Motor neuron (in vitro differentiated cells): Measurements from ENCODE around the gene HAGHL. TPM values are rescaled to one million over a fixed set of nuclear protein-coding genes. Genes with fewer than 3 reads are reported as not detected.
A peak's percentile ranks its signal among the peaks of the same experiment; 100 is the strongest.
"Not testable (repeated sequence)": the region's sequence is repeated elsewhere in the genome, so short reads cannot be mapped to it uniquely, and the experiment has no call there.

Experiments
- ATAC-seq, 8 experiments: fragments of 200-7000 bp; cut with Tn5 transposase; replicated peaks in 6 of 8; 2 replicates each; pipeline ENCODE4 v1.8.0; 2021; ENCODE audit warnings: mild to moderate bottlenecking in 8 of 8, moderate library complexity in 8 of 8
- H3K27ac ChIP-seq, 2 donors: fragments of 250-450 bp; sonication (Bioruptor Pico); 2 replicates each; pipeline ENCODE4 v1.9.0; 2021; ENCODE audit warnings: antibody characterized with exemption in 2 of 2, mild to moderate bottlenecking in 2 of 2, moderate library complexity in 1 of 2
- H3K4me1 ChIP-seq, 2 donors: fragments of 250-450 bp; sonication (Bioruptor Pico); replicated peaks in 1 of 2; 2 replicates each; pipeline ENCODE4 v1.6.1; 2021; ENCODE audit warnings: antibody characterized with exemption in 2 of 2, mild to moderate bottlenecking in 2 of 2, moderate library complexity in 1 of 2
- H3K4me3 ChIP-seq, 5 donors: fragments of 250-450 bp; sonication (Bioruptor Pico); 2 replicates each; pipeline ENCODE4 v1.9.0; 2021; ENCODE audit warnings: antibody characterized with exemption in 5 of 5, mild to moderate bottlenecking in 5 of 5, moderate library complexity in 4 of 5
- WGBS, 10 experiments: fragments of 450-650 bp; shearing (Covaris generic); methylation state at CpG; one replicate each; pipeline ENCODE4 v1.0.0; 2022; 5-methylcytosine and 5-hydroxymethylcytosine counted together
- in situ Hi-C, 9 experiments: fragments of 400-800 bp; cut with MboI; loops; one replicate each; pipeline ENCODE4 v1.15.0; 2021; ENCODE audit warnings: low sequenced_read_pairs in 9 of 9, low pct_unique_long_range_greater_than_20kb in 2 of 9; ENCODE audit not compliant: unreplicated experiment in 9 of 9
- total RNA-seq, 8 experiments: library from RNA; unstranded; fragments of 300-600 nt; gene quantifications; 2 replicates each; pipeline versions ENCODE4 v1.2.3 to v1.2.4, GENCODE V29; 2022

HAGHL gene
- total RNA-seq, 8 experiments from 2014 or later: 6.6 to 36.6 (median 14.2) TPM

DNA sequence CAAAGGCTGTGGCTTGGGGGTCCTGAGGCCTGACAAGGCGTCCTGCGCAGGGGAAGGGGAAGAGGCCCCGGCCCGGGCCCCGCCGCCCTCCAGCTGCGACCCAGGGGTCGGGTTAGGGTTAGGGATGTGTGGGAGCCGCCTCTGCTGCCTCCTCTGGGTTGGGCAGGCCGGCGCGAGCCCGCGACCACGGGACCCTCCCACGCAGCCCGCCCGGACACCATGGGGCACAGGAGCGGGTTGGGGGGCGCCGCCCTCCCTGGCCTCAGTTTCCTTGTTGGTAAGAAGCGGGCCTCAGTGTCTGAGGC lies 13.5 kb downstream of the HAGHL start:
- ATAC-seq: peak; percentile 29 to 49 (median 40)
- in situ Hi-C loops: no loop called here
- WGBS, 10 experiments: 0% methylated on average over 2 to 6 of the region's 22 CpGs; no CpG with 5 or more reads in 8 of the 10 experiments
- Histone ChIP-seq H3K4me3 (peak overlapping the region; percentile 56 to 83 (median 65)), H3K27ac (peak overlapping the region; percentile 78 to 86), H3K4me1 (peaks cover 2 to 10% of the 10 kb centered on the region in 2 donors)

- peaks cover 2 to 14% of the 10 kb centered on the region in 2 donors for H3K4me1 ChIP-seq
- peak; percentile 90 to 95 (median 92) for ATAC-seq
- 3 to 33% (median 3%) methylated on average over 3 to 8 of the region's 79 CpGs; no CpG with 5 or more reads in 6 of the 10 experiments for WGBS, 10 experiments
- in situ Hi-C loops: no loop called here
- H3K4me3 ChIP-seq: peak within 1 kb of the TSS; percentile 56 to 83 (median 65)
- H3K27ac ChIP-seq: peak within 1 kb of the TSS; percentile 78 to 86
Observed at GRCh38 chr16:740764-741505, 14.0 kb downstream of the HAGHL start, which contains the start of gene CIAO3. Gene CIAO3, minus strand, starts transcription at chr16:740997. Its CDS starts 12 bp downstream, at chr16:740985.

GRCh38 chr16:741986-742629 lies 15.2 kb downstream of the HAGHL start:
- H3K4me1 ChIP-seq: peaks cover 2 to 14% of the 10 kb centered on the region in 2 donors
- WGBS, 10 experiments: 63 to 100% (median 91%) methylated on average over 1 to 7 of the region's 15 CpGs; no CpG with 5 or more reads in 1 of the 10 experiments
- in situ Hi-C loops: no loop called here
- no peak overlapping the region for H3K4me3 ChIP-seq
- no peak for ATAC-seq
- H3K27ac ChIP-seq: no peak overlapping the region

- H3K4me3 ChIP-seq, H3K27ac ChIP-seq, ATAC-seq, in situ Hi-C loops: not testable (repeated sequence)
- peaks cover 2 to 14% of the 10 kb centered on the region in 2 donors for H3K4me1 ChIP-seq
- WGBS, 10 experiments: 67 to 94% (median 82%) methylated on average over 1 to 11 of the region's 14 CpGs; no CpG with 5 or more reads in 5 of the 10 experiments
Observed at GRCh38 chr16:742894-743293, 16.0 kb downstream of the HAGHL start.

GRCh38 chr16:743794-744500 lies 17.0 kb downstream of the HAGHL start:
- in situ Hi-C loops: no loop called here
- ATAC-seq: no peak
- WGBS, 10 experiments: 0 to 100% (median 75%) methylated on average over 1 to 5 of the region's 21 CpGs; no CpG with 5 or more reads in 4 of the 10 experiments
- no peak overlapping the region for H3K27ac ChIP-seq
- peaks cover 2 to 14% of the 10 kb centered on the region in 2 donors for H3K4me1 ChIP-seq
- H3K4me3 ChIP-seq: no peak overlapping the region

DNA sequence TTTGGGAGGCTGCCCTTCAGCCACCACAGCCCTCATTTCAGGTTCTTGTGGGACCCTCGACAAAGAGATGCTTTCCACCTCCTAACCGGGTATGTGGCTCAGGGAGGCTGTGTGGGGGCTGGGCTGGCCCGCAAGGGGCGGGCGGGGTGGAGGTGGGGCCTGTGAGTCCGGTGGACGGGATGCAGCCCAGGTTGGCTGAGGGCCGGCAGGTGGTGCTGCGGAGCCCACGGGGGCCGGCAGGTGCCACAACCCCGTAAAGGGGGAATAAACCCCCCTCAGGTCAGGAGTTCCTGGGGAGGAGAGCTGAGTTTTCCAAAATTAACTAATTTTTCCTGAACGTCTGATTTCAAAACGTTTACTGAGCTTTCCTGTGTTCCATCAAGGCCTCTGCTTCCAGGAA lies 18.8 kb downstream of the HAGHL start:
- Histone ChIP-seq H3K4me1 (peaks cover 4 to 12% of the 10 kb centered on the region in 2 donors), H3K27ac (no peak overlapping the region), H3K4me3 (no peak overlapping the region)
- in situ Hi-C loops: no loop called here
- 0 to 29% (median 10%) methylated on average over 1 to 6 of the region's 14 CpGs; no CpG with 5 or more reads in 6 of the 10 experiments for WGBS, 10 experiments
- ATAC-seq: peak in 2 of 8 experiments; percentile 7 to 47

GRCh38 chr16:746637-747036 lies 19.7 kb downstream of the HAGHL start:
- no peak for ATAC-seq
- Histone ChIP-seq H3K4me1 (peaks cover 5 to 16% of the 10 kb centered on the region in 2 donors), H3K27ac (no peak overlapping the region), H3K4me3 (no peak overlapping the region)
- no CpG with 5 or more reads among the region's 13 CpGs for WGBS, 10 experiments
- in situ Hi-C loops: no loop called here

DNA sequence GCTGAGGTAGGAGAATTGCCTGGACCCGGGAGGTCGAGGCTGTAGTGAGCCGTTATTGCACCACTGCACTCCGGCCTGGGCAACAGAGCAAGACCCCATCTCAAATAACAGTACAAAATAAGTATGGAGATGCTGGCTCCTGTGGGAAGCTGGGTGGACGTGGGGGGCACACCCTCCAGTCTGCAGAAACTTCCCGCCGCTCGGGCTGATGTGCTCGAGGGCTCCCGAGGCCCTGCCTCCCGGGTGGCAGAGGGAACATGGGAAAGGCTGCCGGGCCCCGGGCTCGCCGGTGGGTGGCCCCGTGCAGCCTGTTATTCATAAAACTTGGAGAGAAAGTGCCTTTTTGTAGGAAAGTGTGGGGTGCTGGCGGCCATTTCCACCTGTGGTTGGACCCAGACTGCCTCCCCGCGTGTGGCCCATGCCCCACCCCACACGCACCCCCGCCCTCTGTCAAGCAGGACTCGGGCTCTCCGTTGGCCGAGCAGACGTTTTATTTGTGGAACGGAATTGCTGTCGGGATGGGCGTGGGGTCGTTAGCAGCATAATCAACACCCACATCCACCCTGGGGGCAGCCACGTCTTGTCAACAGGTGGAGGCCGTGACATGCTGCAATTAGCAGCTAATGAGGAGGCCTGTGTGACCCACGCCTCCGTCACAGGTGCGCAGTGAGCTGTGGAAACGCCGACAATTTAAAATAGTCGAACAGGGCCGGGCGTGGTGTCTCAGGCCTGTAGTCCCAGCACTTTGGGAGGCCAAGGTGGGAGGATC lies 21.3 kb downstream of the HAGHL start:
- no peak for ATAC-seq
- peaks cover 13 to 24% of the 10 kb centered on the region in 2 donors for H3K4me1 ChIP-seq
- in situ Hi-C loops: no loop called here
- 94% methylated on average over 10 of the region's 39 CpGs; no CpG with 5 or more reads in 9 of the 10 experiments for WGBS, 10 experiments
- no peak overlapping the region for H3K4me3 ChIP-seq
- no peak overlapping the region for H3K27ac ChIP-seq

DNA sequence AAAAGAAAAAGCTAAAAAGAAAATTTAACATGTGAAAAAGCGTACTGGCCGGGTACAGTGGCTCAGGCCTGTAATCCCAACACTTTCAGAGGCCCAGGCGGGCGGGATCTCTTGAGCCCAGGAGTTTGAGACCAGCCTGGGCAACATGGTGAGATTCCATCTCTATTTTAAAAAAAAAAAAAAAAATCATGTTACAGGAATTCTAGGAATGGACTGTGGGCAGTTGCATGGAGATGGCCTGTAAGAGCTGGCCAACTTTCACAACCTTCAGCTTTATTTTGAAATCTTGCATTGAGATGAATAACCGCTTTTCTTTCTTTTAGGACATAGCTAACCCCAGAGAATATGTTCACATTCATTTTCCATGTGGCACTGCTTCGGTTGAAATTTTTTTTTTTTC lies 22.1 kb downstream of the HAGHL start:
- Histone ChIP-seq H3K27ac (no peak overlapping the region), H3K4me1 (peaks cover 13 to 24% of the 10 kb centered on the region in 2 donors), H3K4me3 (no peak overlapping the region)
- WGBS, 10 experiments: 42 to 91% (median 76%) methylated on average over 3 to 6 of the region's 6 CpGs; no CpG with 5 or more reads in 2 of the 10 experiments
- in situ Hi-C loops: no loop called here
- no peak for ATAC-seq

- Histone ChIP-seq H3K27ac (no peak overlapping the region), H3K4me1 (peaks cover 13 to 24% of the 10 kb centered on the region in 2 donors), H3K4me3 (no peak overlapping the region)
- peak in 7 of 8 experiments; percentile 27 to 69 (median 54) for ATAC-seq
- 33 to 100% (median 75%) methylated on average over 1 to 4 of the region's 9 CpGs; no CpG with 5 or more reads in 4 of the 10 experiments for WGBS, 10 experiments
- in situ Hi-C loops: no loop called here
Observed at GRCh38 chr16:750485-750884, 23.6 kb downstream of the HAGHL start.

DNA sequence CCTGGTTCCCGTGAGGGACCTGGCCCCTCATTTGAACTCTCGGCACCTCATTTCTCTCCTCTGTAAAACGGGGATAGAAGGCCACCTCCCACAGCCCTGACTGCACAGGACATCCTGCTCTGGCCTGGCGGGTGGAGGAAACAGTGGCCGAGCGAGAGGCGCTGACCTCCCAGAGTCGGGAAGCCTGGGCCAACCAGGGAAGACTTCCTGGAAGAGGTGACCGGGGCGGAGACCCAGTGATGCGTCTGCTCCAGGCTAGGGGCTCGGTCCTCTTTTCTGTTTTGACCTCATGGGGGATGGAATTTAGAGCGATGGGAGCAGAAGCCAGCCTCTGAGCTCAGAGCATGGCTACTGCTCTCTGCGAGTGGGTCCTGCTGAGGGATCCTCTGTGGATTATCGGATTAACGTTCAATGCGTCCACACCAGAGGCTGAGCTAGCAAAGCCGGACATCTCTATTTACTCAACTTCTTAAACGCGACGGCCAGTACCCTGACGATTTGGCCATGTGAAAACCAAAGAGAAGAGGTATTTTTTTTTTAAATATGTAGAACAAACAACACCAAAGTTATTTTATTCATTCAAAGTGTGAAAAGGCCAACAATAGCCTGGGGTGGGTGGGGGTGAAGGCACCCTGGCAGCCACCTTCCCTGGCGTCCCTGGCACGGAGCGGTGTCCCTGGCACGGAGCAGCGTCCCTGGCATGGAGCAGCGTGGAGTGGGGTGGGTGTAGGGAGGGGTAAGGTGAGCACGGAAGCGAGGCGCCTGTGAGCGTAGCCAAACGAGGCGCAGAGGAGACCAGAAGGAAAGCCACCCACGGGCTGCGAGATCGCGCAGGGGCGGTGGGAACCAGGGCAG lies 24.5 kb downstream of the HAGHL start:
- peak in 1 of 8 experiments; percentile 36 for ATAC-seq
- Histone ChIP-seq H3K4me3 (no peak overlapping the region), H3K4me1 (peaks cover 13 to 20% of the 10 kb centered on the region in 2 donors), H3K27ac (peak overlapping the region in 1 of 2 donors; percentile 28)
- WGBS, 10 experiments: 10 to 100% (median 79%) methylated on average over 1 to 13 of the region's 39 CpGs; no CpG with 5 or more reads in 2 of the 10 experiments
- in situ Hi-C loops: no loop called here

GRCh38 chr16:752007-752312 lies 25.1 kb downstream of the HAGHL start:
- H3K4me3 ChIP-seq: no peak overlapping the region
- peak in 5 of 8 experiments; percentile 15 to 60 (median 34) for ATAC-seq
- H3K27ac ChIP-seq: peak overlapping the region in 1 of 2 donors; percentile 28
- H3K4me1 ChIP-seq: peaks cover 13 to 20% of the 10 kb centered on the region in 2 donors
- in situ Hi-C loops: no loop called here
- 6 to 35% (median 17%) methylated on average over 4 to 10 of the region's 10 CpGs; no CpG with 5 or more reads in 6 of the 10 experiments for WGBS, 10 experiments
